Mesenchymal stem cell (in vitro differentiated cells and primary cell): ENCODE data around the gene BMERB1.
"Not testable (repeated sequence)": the region's sequence is repeated elsewhere in the genome, so short reads cannot be mapped to it uniquely, and the experiment has no call there.

Experiments used
- DNase-seq: peaks from one replicate; pipeline ENCODE4 v3.0.0-alpha.2; 2013
- H2AFZ ChIP-seq: one replicate; pipeline ENCODE4 v1.6.1; 2013; ENCODE audit warnings: low read depth, mild to moderate bottlenecking, control low read depth, inconsistent platforms, low read length, moderate library complexity
- H2AK5ac ChIP-seq: 2 replicates; pipeline ENCODE4 v1.6.1; 2013; ENCODE audit warnings: low read length, moderate library complexity, mild to moderate bottlenecking, inconsistent platforms; ENCODE audit not compliant: severe bottlenecking
- H2BK120ac ChIP-seq: one replicate; pipeline ENCODE4 v1.6.1; 2013; ENCODE audit warnings: low read depth, mild to moderate bottlenecking, inconsistent platforms, low read length, moderate library complexity
- H2BK12ac ChIP-seq, 2 experiments: one replicate each; pipeline ENCODE4 v1.6.1; 2013; ENCODE audit warnings: inconsistent platforms in 2 of 2, low read length in 2 of 2, mild to moderate bottlenecking in 2 of 2, moderate library complexity in 2 of 2, control low read depth in 1 of 2
- H2BK15ac ChIP-seq: one replicate; pipeline ENCODE4 v1.6.1; 2013; ENCODE audit warnings: mild to moderate bottlenecking, low read depth, inconsistent platforms; ENCODE audit not compliant: poor library complexity, severe bottlenecking
- H2BK5ac ChIP-seq: 2 replicates; pipeline ENCODE4 v1.6.1; 2013; ENCODE audit warnings: low read depth, mild to moderate bottlenecking, low read length, control low read depth, inconsistent platforms; ENCODE audit not compliant: poor library complexity, severe bottlenecking
- H3K14ac ChIP-seq, 2 experiments: one replicate each; pipeline ENCODE4 v1.6.1; 2013; ENCODE audit warnings: inconsistent platforms in 2 of 2, low read length in 2 of 2, control low read depth in 1 of 2, mild to moderate bottlenecking in 1 of 2, moderate library complexity in 1 of 2
- H3K18ac ChIP-seq, 2 experiments: one replicate each; pipeline ENCODE4 v1.6.1; 2013; ENCODE audit warnings: inconsistent platforms in 2 of 2, low read length in 2 of 2, control low read depth in 1 of 2, low read depth in 1 of 2, mild to moderate bottlenecking in 1 of 2
- H3K23ac ChIP-seq, 2 experiments: one replicate each; pipeline ENCODE4 v1.6.1; 2013; ENCODE audit warnings: inconsistent platforms in 2 of 2, low read length in 2 of 2, mild to moderate bottlenecking in 2 of 2, moderate library complexity in 2 of 2, control low read depth in 1 of 2
- H3K27ac ChIP-seq: 2 replicates; pipeline ENCODE4 v1.5.1; 2013; ENCODE audit warnings: mild to moderate bottlenecking, moderate library complexity, low read length, control low read depth, inconsistent platforms; ENCODE audit not compliant: poor library complexity, severe bottlenecking
- H3K27me3 ChIP-seq, 2 experiments: 2 replicates each; pipeline versions ENCODE4 v1.6.1 to v1.7.0; 2013; ENCODE audit warnings: low read length in 2 of 2, mild to moderate bottlenecking in 2 of 2, moderate library complexity in 2 of 2, control low read depth in 1 of 2, inconsistent platforms in 1 of 2; ENCODE audit not compliant: control insufficient read depth in 1 of 2, insufficient read depth in 1 of 2
- H3K36me3 ChIP-seq, 2 experiments: 2 replicates each; pipeline versions ENCODE4 v1.6.1 to v1.7.0; 2013; ENCODE audit warnings: low read length in 2 of 2, control low read depth in 1 of 2, inconsistent platforms in 1 of 2, low read depth in 1 of 2, mild to moderate bottlenecking in 1 of 2; ENCODE audit not compliant: insufficient read depth in 2 of 2, control insufficient read depth in 1 of 2
- H3K4ac ChIP-seq, 2 experiments: one replicate each; pipeline ENCODE4 v1.6.1; 2013; ENCODE audit warnings: inconsistent platforms in 2 of 2, low read length in 2 of 2, mild to moderate bottlenecking in 2 of 2, moderate library complexity in 2 of 2, control low read depth in 1 of 2, low read depth in 1 of 2
- H3K4me1 ChIP-seq: 2 replicates; pipeline ENCODE4 v1.6.1; 2013; ENCODE audit warnings: low read depth, low read length, control low read depth; ENCODE audit not compliant: control insufficient read depth, insufficient read depth
- H3K4me2 ChIP-seq: 2 replicates; pipeline ENCODE4 v1.6.1; 2013; ENCODE audit warnings: low read length, mild to moderate bottlenecking, inconsistent platforms; ENCODE audit not compliant: poor library complexity, severe bottlenecking
- H3K4me3 ChIP-seq, 2 experiments: 2 replicates each; pipeline versions ENCODE4 v1.5.1 to v1.7.0; 2013; ENCODE audit warnings: low read length in 2 of 2, mild to moderate bottlenecking in 2 of 2, control low read depth in 1 of 2, low read depth in 1 of 2; ENCODE audit not compliant: insufficient read depth in 1 of 2
- H3K79me1 ChIP-seq: replicated peaks from 2 replicates; pipeline ENCODE4 v1.6.1; 2013; ENCODE audit warnings: mild to moderate bottlenecking, control low read depth, low read length, inconsistent platforms; ENCODE audit not compliant: poor library complexity, severe bottlenecking
- H3K9ac ChIP-seq: 2 replicates; pipeline ENCODE4 v1.7.0; 2013; ENCODE audit warnings: mild to moderate bottlenecking, low read length, moderate library complexity
- H3K9me3 ChIP-seq: 2 replicates; pipeline ENCODE4 v1.7.0; 2013; ENCODE audit warnings: mild to moderate bottlenecking, low read length; ENCODE audit not compliant: control insufficient read depth
- H4K8ac ChIP-seq: one replicate; pipeline ENCODE4 v1.6.1; 2013; ENCODE audit warnings: inconsistent platforms, mild to moderate bottlenecking, low read length, moderate library complexity
- H4K91ac ChIP-seq: one replicate; pipeline ENCODE4 v1.6.1; 2013; ENCODE audit warnings: mild to moderate bottlenecking, low read length, inconsistent platforms
- WGBS: methylation state at CpG from one replicate; pipeline ENCODE4 v1.1.7; 2013; ENCODE audit warnings: mixed read lengths; 5-methylcytosine and 5-hydroxymethylcytosine counted together

BMERB1 gene

GRCh38 chr16:15573274-15573895 lies 139.0 kb downstream of the BMERB1 start:
- Histone ChIP-seq H3K27ac (no peak overlapping the region), H3K27me3 (no peaks in the 10 kb centered on the region), H3K4me2 (no peak overlapping the region), H3K36me3 (peaks cover 22 to 76% of the 10 kb centered on the region in 2 experiments), H3K4me3 (peak overlapping the region in 1 of 2 experiments; percentile 50), H2BK120ac (no peak overlapping the region), H3K4ac (no peak overlapping the region), H3K23ac (no peak overlapping the region), H4K8ac (no peak overlapping the region), H3K4me1 (peaks cover 4% of the 10 kb centered on the region), H2BK15ac (no peak overlapping the region), H3K79me1 (peaks cover 10% of the 10 kb centered on the region), H2AK5ac (no peak overlapping the region), H2AFZ (no peak overlapping the region), H3K18ac (no peak overlapping the region), H3K9me3 (no peaks in the 10 kb centered on the region), H3K14ac (no peak overlapping the region), H2BK5ac (no peak overlapping the region), H3K9ac (peak overlapping the region; percentile 56), H4K91ac (no peak overlapping the region), H2BK12ac (no peak overlapping the region)
- DNase-seq: no peak
- 64% methylated on average over 7 of the region's 7 CpGs for WGBS

- H3K4me3 ChIP-seq, H3K27ac ChIP-seq, H3K14ac ChIP-seq, H2BK15ac ChIP-seq, H2AFZ ChIP-seq, H3K4me2 ChIP-seq, H3K4me1 ChIP-seq, H2BK5ac ChIP-seq, H3K27me3 ChIP-seq, H2BK120ac ChIP-seq, H2AK5ac ChIP-seq, H3K79me1 ChIP-seq, H4K91ac ChIP-seq, H2BK12ac ChIP-seq, H3K23ac ChIP-seq, H3K9me3 ChIP-seq, H3K9ac ChIP-seq, H3K18ac ChIP-seq, H3K4ac ChIP-seq, H4K8ac ChIP-seq, DNase-seq: not testable (repeated sequence)
- 93% methylated on average over 10 of the region's 11 CpGs for WGBS
- peaks cover 18 to 77% of the 10 kb centered on the region in 2 experiments for H3K36me3 ChIP-seq
These were observed 139.7 kb downstream of the BMERB1 start for GRCh38 chr16:15573896-15574613.

GRCh38 chr16:15574614-15574948 lies 140.2 kb downstream of the BMERB1 start:
- H3K23ac ChIP-seq: no peak overlapping the region
- no peak overlapping the region for H2AK5ac ChIP-seq
- H3K9me3 ChIP-seq: no peaks in the 10 kb centered on the region
- H2BK12ac ChIP-seq: no peak overlapping the region
- no peak overlapping the region for H4K91ac ChIP-seq
- H3K27me3 ChIP-seq: no peaks in the 10 kb centered on the region
- H2BK5ac ChIP-seq: no peak overlapping the region
- H2BK15ac ChIP-seq: no peak overlapping the region
- H3K79me1 ChIP-seq: peaks cover 10% of the 10 kb centered on the region
- 99% methylated on average over 10 of the region's 10 CpGs for WGBS
- H3K14ac ChIP-seq: no peak overlapping the region
- peaks cover 4% of the 10 kb centered on the region for H3K4me1 ChIP-seq
- no peak overlapping the region for H3K18ac ChIP-seq
- no peak overlapping the region for H4K8ac ChIP-seq
- H3K9ac ChIP-seq: no peak overlapping the region
- H3K36me3 ChIP-seq: peaks cover 16 to 77% of the 10 kb centered on the region in 2 experiments
- no peak for DNase-seq
- no peak overlapping the region for H3K4me3 ChIP-seq
- H3K4ac ChIP-seq: no peak overlapping the region
- no peak overlapping the region for H2AFZ ChIP-seq
- no peak overlapping the region for H2BK120ac ChIP-seq
- no peak overlapping the region for H3K4me2 ChIP-seq
- H3K27ac ChIP-seq: no peak overlapping the region

- no peak for DNase-seq
- Histone ChIP-seq H3K27me3 (no peaks in the 10 kb centered on the region), H3K4ac (no peak overlapping the region), H2BK15ac (no peak overlapping the region), H2BK12ac (no peak overlapping the region), H3K18ac (no peak overlapping the region), H2AK5ac (no peak overlapping the region), H3K4me2 (no peak overlapping the region), H2AFZ (no peak overlapping the region), H2BK120ac (no peak overlapping the region), H3K27ac (no peak overlapping the region), H3K79me1 (peaks cover 10% of the 10 kb centered on the region), H3K36me3 (peaks cover 12 to 75% of the 10 kb centered on the region in 2 experiments), H3K9ac (no peak overlapping the region), H3K9me3 (no peaks in the 10 kb centered on the region), H3K14ac (no peak overlapping the region), H3K4me3 (no peak overlapping the region), H3K4me1 (peaks cover 4% of the 10 kb centered on the region), H4K91ac (no peak overlapping the region), H4K8ac (no peak overlapping the region), H2BK5ac (no peak overlapping the region), H3K23ac (no peak overlapping the region)
- 96% methylated on average over 3 of the region's 4 CpGs for WGBS
These were observed 141.1 kb downstream of the BMERB1 start for GRCh38 chr16:15575293-15576049.
